RPMI7951 (cell line): Measurements from ENCODE around the gene SMIM35. TPM values are rescaled to one million over a fixed set of nuclear protein-coding genes. Genes with fewer than 3 reads are reported as not detected.

Experiments
- DNase-seq: peaks from one replicate; pipeline ENCODE4 v3.0.0-alpha.2; 2012; ENCODE audit warnings: low read depth
- total RNA-seq: library from RNA; depleted of rRNA; stranded (reverse); fragments of >200 nt; shearing (Covaris generic); gene quantifications from 2 replicates; pipeline ENCODE4 v1.2.3, GENCODE V29; 2014; rRNA removed

SMIM35 gene
- total RNA-seq, 1 experiment from 2014 or later, result not detected

DNA sequence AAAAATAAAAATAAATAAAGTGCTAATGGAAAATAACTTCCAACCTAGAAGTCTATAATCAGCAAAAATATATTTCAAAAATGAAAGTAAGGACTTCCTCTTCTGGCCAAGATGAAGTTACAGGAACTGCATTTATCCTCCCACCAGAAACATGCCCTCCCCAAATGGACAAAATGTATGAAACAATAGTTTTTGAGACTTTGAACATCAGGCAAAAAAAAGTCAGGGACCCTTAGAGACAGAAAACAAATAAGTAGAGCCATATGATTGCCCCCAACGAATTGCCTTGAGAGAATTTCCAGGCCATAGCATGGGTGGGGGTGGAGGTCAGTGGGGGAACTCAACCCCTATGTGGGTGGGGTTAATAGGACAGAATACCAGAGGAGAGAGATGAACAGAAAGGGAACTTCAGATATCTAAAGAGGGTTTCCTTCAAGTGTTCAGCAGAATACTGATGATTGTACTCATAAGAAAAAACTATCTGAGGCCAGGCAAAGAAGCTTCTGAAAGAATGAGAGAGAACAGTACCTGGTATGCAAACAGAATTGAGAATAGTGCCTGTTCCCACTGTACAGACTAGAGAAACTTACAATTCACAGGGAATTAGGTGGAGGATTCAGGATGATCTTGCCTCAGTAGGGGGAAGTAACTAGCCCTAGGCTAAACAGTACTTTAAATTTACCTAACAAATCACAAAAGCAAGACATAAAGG is 127.2 kb downstream of the SMIM35 start:
- no peak for DNase-seq

DNA sequence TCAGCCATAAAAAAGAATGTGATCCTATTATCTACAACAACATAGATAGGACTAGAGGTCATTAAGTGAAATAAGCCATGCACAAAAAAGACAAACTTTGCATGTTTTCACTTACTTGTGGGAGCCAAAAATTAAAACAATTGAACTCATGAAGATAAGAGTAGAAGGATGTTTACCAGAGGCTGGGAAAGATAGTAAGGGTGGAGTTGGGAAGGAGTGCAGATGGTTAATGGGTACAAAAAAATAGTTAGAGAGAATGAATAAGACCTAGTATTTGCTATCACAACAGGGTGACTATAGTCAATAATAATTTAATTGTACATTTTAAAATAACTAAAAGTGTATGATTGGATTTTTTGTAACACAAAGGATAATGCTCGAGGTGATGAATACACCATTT is 127.8 kb downstream of the SMIM35 start:
- DNase-seq, result no peak

Other genes with a start within 250 kb of the SMIM35 start
- gene FXYD6, start 210.3 kb downstream of the SMIM35 start, total RNA-seq, result 0.24 and 0.78 TPM in 2 replicates
- not detected in 2 replicates for gene TMPRSS13, start 157.6 kb downstream of the SMIM35 start, total RNA-seq
- 0.12 TPM in 1 of 2 replicates, not detected in the other for gene IL10RA, start 100.6 kb downstream of the SMIM35 start, total RNA-seq
- gene TMPRSS4, start 9.9 kb downstream of the SMIM35 start, total RNA-seq, result not detected in 2 replicates
- gene SCN4B, start 65.9 kb upstream of the SMIM35 start, total RNA-seq, result 0.10 TPM in 1 of 2 replicates, not detected in the other
- gene SCN2B, start 89.7 kb upstream of the SMIM35 start, total RNA-seq, result not detected in 2 replicates
- gene JAML, start 138.0 kb upstream of the SMIM35 start, total RNA-seq, result not detected in 2 replicates
- 0.68 and 0.72 TPM in 2 replicates for gene MPZL3, start 165.4 kb upstream of the SMIM35 start, total RNA-seq
- 0.72 TPM in 1 of 2 replicates, not detected in the other for gene MPZL2, start 177.3 kb upstream of the SMIM35 start, total RNA-seq
- not detected in 2 replicates for gene CD3E, start 217.8 kb upstream of the SMIM35 start, total RNA-seq